COLO829 (cell line): Measurements from ENCODE around the gene CATSPER1.

Experiments used
- DNase-seq: peaks from one replicate; pipeline ENCODE4 v3.0.0; 2012; ENCODE audit warnings: low spot score

The CATSPER1 gene

DNA sequence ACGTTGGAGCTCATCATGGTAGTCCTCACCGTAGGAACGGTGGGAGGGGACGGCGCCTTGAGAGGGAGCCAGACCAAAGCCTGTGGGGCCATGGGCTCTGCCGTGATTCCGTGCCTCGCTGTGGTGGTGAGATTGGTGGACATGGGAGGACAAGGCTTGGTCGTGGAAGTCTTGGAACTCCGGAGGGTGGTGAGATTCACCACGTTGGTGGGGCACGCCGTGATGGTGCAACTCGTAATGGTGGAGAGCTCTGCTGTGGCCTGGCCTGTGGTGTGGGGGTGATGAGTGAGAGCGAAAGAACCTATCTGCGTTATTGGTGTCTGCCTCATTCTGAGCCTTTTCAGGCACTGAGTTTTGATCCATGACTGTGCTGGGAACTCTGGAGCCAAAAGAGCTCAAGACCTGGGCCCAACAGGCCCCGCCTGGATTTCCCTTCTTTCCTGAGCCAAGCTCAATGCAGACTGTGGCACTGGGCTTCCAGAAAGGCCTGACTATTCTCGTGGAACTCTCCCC is at the start of gene CATSPER1:
Gene CATSPER1, minus strand, starts transcription at position 463 of the 513 bp plus-strand sequence. Its CDS starts 100 bp downstream, at position 363.
- DNase-seq = no peak

DNA sequence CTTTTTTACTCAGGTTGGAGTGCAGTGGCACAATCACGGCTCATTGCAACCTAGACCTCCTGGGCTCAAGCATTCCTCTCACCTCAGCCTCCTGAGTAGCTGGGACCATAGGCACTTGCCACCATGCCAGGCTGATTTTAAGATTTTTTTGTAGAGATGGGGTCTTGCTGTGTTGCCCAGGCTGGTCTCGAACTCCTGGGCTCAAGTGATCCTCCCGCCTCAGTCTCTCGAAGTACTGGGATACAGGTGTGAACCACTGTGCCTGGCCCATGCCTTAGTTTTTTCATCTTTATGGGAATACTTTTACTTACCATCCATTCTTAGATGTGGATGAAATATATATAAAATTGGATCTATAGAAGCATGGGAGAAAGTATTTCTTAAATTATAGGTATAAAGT is 49.0 kb upstream of the CATSPER1 start:
- no peak for DNase-seq

DNA sequence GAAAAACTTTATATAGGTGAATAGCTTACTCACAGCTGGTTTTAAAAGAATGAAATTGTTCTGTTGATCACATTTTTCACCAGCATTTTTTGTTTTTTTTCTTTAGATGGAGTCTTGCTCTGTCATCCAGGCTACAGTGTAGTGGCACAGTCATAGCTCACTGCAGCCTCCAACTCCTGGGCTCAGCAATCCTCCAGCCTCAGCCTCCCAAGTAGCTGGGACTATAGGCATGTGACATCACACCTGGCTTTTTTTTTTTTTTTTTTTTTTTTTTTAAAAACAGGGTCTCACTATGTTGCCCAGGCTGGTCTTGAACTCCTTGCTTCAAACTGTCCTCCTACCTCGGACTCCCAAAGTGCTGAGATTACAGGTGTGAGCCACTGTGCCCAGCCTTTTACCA is 47.4 kb upstream of the CATSPER1 start:
- no peak for DNase-seq

DNA sequence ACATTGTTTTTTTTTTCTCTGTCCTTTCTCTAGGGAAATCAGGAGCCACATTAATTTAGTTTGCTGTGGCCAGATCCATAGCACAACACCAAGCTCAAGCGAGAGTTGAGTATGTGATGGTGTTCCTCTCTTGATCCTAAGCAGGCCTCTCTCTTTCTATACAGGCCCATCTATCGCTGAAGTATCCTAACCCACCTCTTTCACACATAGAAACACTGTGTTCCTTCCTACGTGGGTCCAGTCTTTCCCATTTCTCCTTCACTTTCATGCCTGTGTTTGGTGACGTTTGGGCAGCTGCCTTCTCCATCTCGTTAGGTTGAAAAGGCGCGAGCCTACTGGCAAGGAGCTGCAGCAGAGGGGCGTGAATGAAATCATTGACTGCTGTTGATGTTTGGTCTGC is 46.2 kb upstream of the CATSPER1 start:
- no peak for DNase-seq

DNA sequence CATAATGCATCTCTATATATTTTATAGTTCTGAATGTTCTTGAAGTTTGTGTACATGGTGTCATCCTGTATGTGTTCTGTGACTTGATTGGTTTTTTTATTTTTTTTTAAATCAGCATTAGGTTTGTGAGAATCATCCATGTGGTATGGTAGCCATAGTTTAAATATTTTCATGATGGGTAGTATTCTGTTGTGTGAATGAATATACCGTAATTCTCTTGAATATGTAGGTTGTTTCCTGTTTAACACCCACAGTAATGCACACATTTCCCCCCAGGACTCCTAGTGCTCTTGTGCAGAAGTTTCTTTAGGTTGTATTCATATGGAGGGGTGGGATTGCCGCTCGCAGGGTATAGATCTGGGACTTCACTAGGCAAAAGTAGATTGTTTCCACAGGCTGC is 45.8 kb upstream of the CATSPER1 start:
- DNase-seq = no peak

DNA sequence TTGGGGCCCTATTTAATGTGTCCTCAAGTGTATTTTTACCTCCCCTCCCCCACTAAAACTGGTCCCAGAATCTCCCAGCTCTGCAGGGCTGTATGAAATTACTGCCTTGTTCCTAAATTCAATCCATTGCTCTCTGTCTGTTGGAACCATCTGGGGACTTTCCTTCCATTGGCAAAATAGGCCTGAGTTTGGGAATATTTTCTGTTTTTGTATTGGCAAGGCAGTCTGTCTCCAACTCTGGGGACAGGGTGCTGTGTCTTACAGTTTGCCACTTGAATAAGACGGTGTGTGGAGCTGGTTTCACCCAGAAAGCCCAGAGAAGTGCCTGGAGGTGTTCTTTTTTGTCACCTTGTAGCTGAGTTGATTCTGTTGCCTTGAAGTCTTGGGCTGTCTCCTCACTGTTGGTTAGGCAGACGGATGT is 45.1 kb upstream of the CATSPER1 start:
- DNase-seq = no peak

- DNase-seq = no peak
Observed at GRCh38 chr11:66070604-66071380, 44.5 kb upstream of the CATSPER1 start.

DNA sequence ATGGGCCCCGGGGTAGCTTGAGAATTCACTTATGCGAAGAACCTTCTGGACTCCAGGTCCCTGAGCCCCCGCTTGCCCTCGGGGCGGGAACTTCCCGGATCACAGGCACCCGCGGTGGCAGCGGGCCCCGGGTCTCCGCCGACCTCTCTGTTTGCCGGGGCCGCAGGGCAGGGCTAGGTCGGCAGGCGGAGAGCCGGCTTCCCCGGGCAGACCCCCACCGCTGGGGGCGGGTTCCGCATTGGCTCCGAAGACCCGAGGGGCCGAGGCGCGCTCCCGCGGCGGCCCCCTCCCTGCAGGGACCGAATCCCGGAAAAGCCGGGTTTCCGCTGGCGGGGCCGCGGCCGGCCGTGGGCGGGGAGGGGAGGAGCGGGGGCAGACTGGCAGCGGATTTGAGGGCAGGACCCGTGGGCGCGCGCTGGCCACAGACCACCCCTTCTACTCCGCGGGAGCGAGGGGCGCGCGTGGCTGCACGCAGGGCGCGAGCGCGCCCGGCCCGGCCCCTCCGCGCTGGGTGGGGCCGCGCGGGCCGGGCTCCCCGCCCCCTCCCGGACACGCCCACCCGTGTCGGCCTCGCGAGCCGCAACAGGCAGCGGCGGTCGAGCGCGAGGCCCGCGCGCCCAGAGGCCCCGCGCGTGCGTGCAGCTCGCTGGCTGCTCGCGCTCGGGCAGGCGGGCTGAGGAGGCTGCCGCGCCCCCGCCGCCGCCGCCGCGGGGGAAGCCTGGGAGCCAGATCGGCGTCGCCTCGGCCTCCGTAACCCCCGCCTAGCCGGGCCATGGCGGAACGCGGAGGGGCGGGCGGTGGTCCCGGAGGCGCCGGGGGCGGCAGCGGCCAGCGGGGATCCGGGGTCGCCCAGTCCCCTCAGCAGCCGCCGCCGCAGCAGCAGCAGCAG is 43.7 kb upstream of the CATSPER1 start, which contains the start of gene PACS1:
Gene PACS1, plus strand, starts transcription at position 558 of the 889 bp plus-strand sequence. Its CDS starts 215 bp downstream, at position 773.
- peak; percentile 71 for DNase-seq

DNA sequence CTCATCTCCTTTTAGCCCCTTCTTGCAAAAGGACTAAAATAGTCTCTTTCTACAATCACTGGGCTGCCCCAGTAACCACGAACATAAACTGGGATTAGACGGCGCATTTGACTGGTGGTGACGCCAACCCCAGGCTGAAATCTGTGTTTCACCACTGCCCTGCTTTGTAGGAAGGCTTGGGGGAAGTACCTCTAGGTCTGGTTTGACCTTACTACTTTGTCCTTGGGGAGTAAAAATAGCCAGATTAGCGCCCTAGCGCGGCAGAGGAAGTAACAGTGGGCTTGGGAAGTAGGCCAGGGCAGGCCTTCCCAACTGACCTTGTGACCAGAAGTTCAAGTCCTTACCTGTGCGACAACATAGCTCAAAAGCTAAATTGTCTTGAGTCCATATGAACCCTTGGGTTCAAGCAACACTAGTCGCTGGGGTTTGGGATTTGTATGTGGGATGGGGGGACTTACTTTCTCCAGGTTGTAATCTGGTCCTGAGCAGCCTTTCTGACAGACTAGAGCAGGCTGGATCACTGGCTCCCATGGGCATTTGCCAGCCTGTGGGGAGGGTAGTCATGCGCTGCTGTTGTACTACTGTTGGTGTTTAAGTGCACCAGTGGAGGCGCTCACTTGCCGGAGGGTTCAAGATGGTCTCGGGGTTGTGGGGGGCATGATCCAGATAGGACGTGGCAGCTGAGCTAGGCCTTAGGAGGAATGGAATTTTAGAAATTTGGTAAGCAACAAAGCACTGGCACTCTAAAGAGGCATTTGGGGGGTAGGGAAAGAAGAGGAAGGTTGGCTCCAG is 42.8 kb upstream of the CATSPER1 start:
- no peak for DNase-seq

GRCh38 chr11:66068154-66068821 is 42.0 kb upstream of the CATSPER1 start:
- no peak for DNase-seq

GRCh38 chr11:66067640-66068039 is 41.4 kb upstream of the CATSPER1 start:
- no peak for DNase-seq

GRCh38 chr11:66066751-66067150 is 40.5 kb upstream of the CATSPER1 start:
- no peak for DNase-seq

- no peak for DNase-seq
Observed at GRCh38 chr11:66064571-66064970, 38.3 kb upstream of the CATSPER1 start.

GRCh38 chr11:66063900-66064299 is 37.6 kb upstream of the CATSPER1 start:
- no peak for DNase-seq

DNA sequence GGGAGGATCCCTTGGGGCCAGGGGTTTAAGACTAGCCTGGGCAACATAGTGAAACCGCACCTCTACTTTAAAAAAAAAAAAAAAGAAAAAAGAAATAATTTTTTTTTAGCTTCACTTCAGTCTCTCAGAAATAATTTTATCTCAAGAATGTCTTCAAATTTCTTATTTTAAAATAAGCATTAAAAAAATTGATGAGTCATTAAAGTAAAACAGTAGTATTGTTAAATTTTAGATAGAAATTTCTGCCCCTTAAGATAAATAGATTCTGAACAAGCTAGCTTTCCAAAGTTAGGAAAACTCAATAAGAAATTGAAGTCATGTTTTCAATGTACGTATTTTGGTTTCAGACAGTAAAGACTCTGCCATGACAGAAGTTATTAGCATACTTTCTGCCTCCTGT is 36.1 kb upstream of the CATSPER1 start:
- DNase-seq = no peak

- no peak for DNase-seq
Observed at GRCh38 chr11:66061268-66061667, 35.0 kb upstream of the CATSPER1 start.

GRCh38 chr11:66059966-66060680 is 33.8 kb upstream of the CATSPER1 start:
- no peak for DNase-seq

GRCh38 chr11:66056501-66056900 is 30.2 kb upstream of the CATSPER1 start:
- DNase-seq = no peak

DNA sequence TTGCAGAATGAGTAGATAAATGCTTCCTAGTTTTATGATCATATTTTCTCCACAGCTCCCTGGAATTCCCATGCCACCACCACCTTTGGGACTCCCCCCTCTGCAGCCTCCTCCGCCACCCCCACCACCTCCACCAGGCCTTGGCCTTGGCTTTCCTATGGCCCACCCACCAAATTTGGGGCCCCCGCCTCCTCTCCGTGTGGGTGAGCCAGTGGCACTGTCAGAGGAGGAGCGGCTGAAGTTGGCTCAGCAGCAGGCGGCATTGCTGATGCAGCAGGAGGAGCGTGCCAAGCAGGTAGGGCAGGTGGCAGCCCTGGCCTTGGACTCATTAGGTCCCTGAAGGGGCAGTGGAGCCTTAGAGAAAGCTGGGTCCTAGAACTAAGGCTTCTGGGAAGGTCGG is 28.7 kb upstream of the CATSPER1 start:
- DNase-seq = no peak

- DNase-seq = no peak
Observed at GRCh38 chr11:66052664-66052982, 26.3 kb upstream of the CATSPER1 start.
